ENCODE measurements around the gene CHPT1. TPM values are rescaled to one million over a fixed set of nuclear protein-coding genes. Genes with fewer than 3 reads are reported as not detected.
"Not testable (repeated sequence)": the region's sequence is repeated elsewhere in the genome, so short reads cannot be mapped to it uniquely, and the experiment has no call there.

The CHPT1 gene
- total RNA-seq, 1 experiment from 2014 or later, result 161 TPM

DNA sequence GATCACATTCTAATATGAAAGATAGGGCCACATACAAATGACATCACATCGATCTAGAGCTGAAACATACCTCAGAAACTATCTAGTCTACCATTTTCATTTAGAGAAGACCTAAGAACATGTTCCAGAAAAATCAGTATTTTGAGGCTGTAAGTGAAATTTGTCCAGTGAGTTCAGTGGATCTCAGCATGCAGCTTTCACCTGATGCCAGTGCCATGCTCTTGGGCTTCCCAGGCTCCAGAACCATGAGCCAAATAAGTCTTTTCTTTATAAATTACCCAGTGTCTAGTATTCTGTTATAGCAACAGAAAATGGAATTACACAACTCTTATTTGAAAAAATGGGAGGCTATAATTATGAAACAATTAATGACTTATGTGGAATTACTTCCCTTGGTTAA is 9.0 kb downstream of the CHPT1 start:
- in situ Hi-C loops (cut with HindIII; ENCODE audit: low pct_unique_long_range_greater_than_20kb, low sequenced_read_pairs), result no loop called here

DNA sequence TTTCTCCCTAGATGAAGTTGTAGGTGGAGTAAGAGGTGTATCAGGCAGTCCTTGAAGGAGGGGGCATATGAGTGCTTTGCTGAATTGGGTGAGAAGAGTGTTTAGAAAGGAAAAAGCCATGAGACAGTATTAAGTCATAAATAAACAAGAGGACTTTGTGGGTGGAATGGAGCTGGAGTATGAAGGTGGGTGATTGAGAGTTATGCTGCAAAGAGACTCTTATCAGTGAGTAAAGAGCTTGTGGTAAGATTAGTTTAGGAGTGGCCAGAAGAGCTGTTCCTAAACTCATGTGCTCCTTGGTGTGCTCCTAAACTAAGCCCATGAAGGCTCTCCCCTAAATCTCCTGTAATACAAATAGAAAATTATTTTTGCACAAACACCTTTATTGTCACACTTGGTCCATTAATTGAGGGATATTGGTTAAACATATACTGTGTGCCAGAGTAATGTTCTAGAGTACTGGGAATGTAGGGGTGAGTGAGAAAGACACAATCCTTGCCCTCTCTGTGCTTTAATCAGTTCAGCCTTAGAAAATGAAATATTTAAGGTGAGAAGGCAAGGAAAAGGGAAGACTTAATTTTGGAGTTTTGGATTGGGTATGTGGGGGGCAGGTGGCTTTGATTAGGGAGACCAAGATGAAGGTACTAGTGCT is 9.8 kb downstream of the CHPT1 start:
- in situ Hi-C loops (cut with HindIII; ENCODE audit: low pct_unique_long_range_greater_than_20kb, low sequenced_read_pairs), result no loop called here
- DNase-seq (ENCODE audit: low read depth, low spot score), result no peak

More for the DNA sequence above, 9.0 kb downstream of the CHPT1 start:
- DNase-seq (ENCODE audit: low read depth, low spot score), result no peak

GRCh38 chr12:101710288-101710687 is 12.8 kb downstream of the CHPT1 start:
- in situ Hi-C loops (cut with HindIII; ENCODE audit: low pct_unique_long_range_greater_than_20kb, low sequenced_read_pairs), result no loop called here
- DNase-seq (ENCODE audit: low read depth, low spot score), result no peak

GRCh38 chr12:101713059-101713682 is 15.7 kb downstream of the CHPT1 start:
- peak; percentile 72 for DNase-seq (ENCODE audit: low read depth, low spot score)
- in situ Hi-C loops (cut with HindIII; ENCODE audit: low pct_unique_long_range_greater_than_20kb, low sequenced_read_pairs), result no loop called here

GRCh38 chr12:101713930-101714329 is 16.5 kb downstream of the CHPT1 start:
- DNase-seq (ENCODE audit: low read depth, low spot score), result no peak
- in situ Hi-C loops (cut with HindIII; ENCODE audit: low pct_unique_long_range_greater_than_20kb, low sequenced_read_pairs), result no loop called here

DNA sequence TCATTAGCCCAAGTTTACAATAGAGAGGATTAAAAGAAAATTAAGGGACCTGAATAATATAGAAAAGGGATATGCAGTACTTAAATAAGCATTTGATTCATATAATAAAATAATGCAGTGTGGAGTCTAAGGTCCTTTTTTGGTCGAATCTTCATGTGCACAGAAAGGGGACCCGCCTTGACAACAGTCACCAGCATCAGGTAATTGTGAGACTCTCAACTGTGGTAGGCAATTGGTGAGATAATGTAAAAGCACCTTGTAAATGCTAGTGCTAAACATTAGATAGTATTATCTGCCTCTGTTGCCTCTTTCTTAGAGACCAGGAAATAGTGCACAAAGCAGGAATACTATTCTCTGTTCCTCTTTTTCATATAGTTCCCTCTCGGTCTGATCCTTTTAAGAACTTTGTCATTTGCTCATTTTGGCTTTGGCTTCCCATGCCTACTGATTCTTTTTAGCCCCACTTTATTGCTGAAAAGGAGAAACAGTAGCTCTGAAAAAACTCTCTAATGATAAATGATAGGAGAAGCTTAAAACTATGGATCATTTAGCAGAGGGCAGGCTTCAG is 17.5 kb downstream of the CHPT1 start:
- in situ Hi-C loops (cut with HindIII; ENCODE audit: low pct_unique_long_range_greater_than_20kb, low sequenced_read_pairs), result no loop called here
- no peak for DNase-seq (ENCODE audit: low read depth, low spot score)

- no peak for DNase-seq (ENCODE audit: low read depth, low spot score)
- in situ Hi-C loops (cut with HindIII; ENCODE audit: low pct_unique_long_range_greater_than_20kb, low sequenced_read_pairs), result no loop called here
Measured at GRCh38 chr12:101719566-101719965, 22.1 kb downstream of the CHPT1 start.

- no peak for DNase-seq (ENCODE audit: low read depth, low spot score)
- in situ Hi-C loops (cut with HindIII; ENCODE audit: low pct_unique_long_range_greater_than_20kb, low sequenced_read_pairs), result no loop called here
Measured at GRCh38 chr12:101720118-101720517, 22.7 kb downstream of the CHPT1 start.

DNA sequence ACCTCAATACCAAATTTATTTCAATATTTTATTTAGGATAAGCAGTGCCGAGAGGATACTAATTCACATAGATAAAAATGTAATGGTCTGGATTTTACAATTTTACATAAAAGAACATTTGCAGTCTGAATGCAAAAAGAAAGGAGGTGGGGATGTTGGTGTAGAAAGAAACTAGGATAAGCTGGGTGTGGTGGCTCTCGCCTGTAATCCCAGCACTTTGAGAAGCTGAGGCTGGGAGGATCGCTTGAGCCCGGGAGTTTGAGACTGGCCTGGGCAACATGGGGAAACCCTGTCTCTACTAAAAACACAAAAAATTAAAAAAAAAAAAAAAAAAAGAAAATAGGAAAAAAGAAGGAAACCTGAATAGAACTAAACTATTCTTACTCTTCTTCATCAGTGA is 25.0 kb downstream of the CHPT1 start:
- in situ Hi-C loops (cut with HindIII; ENCODE audit: low pct_unique_long_range_greater_than_20kb, low sequenced_read_pairs), result no loop called here
- DNase-seq (ENCODE audit: low read depth, low spot score), result no peak

GRCh38 chr12:101727098-101727497 is 29.7 kb downstream of the CHPT1 start:
- DNase-seq (ENCODE audit: low read depth, low spot score), result no peak
- in situ Hi-C loops (cut with HindIII; ENCODE audit: low pct_unique_long_range_greater_than_20kb, low sequenced_read_pairs), result no loop called here

- DNase-seq (ENCODE audit: low read depth, low spot score), result no peak
- in situ Hi-C loops (cut with HindIII; ENCODE audit: low pct_unique_long_range_greater_than_20kb, low sequenced_read_pairs), result no loop called here
Measured at GRCh38 chr12:101729842-101730241, 32.4 kb downstream of the CHPT1 start.

- no peak for DNase-seq (ENCODE audit: low read depth, low spot score)
- in situ Hi-C loops (cut with HindIII; ENCODE audit: low pct_unique_long_range_greater_than_20kb, low sequenced_read_pairs), result no loop called here
Measured at GRCh38 chr12:101732318-101732717, 34.9 kb downstream of the CHPT1 start.

DNA sequence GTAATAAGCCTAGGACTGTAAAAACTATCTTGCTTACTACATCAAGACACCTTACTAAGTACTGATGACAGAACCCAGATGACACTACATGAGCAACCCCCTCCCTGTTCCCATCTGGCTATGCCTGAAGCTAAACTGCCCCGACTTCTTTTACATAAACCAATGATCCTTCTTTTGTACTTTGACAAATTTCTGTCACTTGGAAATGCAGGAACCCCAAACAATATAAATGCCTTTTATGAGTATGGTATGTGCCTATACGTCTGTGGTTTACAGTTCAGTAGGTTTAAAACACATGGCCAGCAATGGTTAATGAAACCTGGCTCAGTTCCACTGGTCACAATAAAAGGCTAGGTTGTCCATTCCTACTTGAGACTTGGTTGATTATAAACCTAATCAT is 35.7 kb downstream of the CHPT1 start:
- no peak for DNase-seq (ENCODE audit: low read depth, low spot score)
- in situ Hi-C loops (cut with HindIII; ENCODE audit: low pct_unique_long_range_greater_than_20kb, low sequenced_read_pairs), result no loop called here

GRCh38 chr12:101734482-101734881 is 37.0 kb downstream of the CHPT1 start:
- in situ Hi-C loops (cut with HindIII; ENCODE audit: low pct_unique_long_range_greater_than_20kb, low sequenced_read_pairs); DNase-seq (ENCODE audit: low read depth, low spot score): not testable (repeated sequence)

GRCh38 chr12:101737476-101737875 is 40.0 kb downstream of the CHPT1 start:
- in situ Hi-C loops (cut with HindIII; ENCODE audit: low pct_unique_long_range_greater_than_20kb, low sequenced_read_pairs), result no loop called here
- no peak for DNase-seq (ENCODE audit: low read depth, low spot score)

GRCh38 chr12:101738920-101739665 is 41.7 kb downstream of the CHPT1 start, which contains the start of gene SYCP3:
TSS of gene SYCP3 (minus strand) at chr12:101739462. CDS start at chr12:101737935, 1,527 bp downstream.
- DNase-seq (ENCODE audit: low read depth, low spot score), result no peak
- in situ Hi-C loops (cut with HindIII; ENCODE audit: low pct_unique_long_range_greater_than_20kb, low sequenced_read_pairs), result no loop called here

DNA sequence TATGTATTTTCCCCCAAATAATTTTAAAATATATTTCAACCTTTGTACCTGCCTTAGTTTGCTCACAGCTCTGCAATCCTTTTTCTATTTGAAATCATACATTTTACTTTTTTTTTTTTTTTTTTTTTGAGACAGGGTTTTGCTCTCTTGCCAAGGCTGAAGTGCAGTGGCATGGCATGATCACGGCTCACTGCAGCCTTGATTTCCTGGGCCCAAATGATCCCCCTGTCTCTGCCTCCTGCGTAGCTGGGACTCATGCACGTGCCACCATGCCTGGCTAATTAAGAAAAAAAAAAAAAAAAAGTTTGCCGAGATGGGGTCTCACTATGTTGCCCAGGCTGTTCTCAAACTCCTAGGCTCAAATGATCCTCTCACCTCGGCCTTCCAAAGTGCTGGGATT is 43.1 kb downstream of the CHPT1 start:
- in situ Hi-C loops (cut with HindIII; ENCODE audit: low pct_unique_long_range_greater_than_20kb, low sequenced_read_pairs), result no loop called here
- DNase-seq (ENCODE audit: low read depth, low spot score), result no peak

GRCh38 chr12:101740980-101741379 is 43.5 kb downstream of the CHPT1 start:
- DNase-seq (ENCODE audit: low read depth, low spot score), result no peak
- in situ Hi-C loops (cut with HindIII; ENCODE audit: low pct_unique_long_range_greater_than_20kb, low sequenced_read_pairs), result no loop called here
